ENCODE results near the gene GRM6.

The GRM6 gene

GRCh38 chr5:178994580-178995340, at the start of gene GRM6:
TSS of gene GRM6 (minus strand) at chr5:178995320. CDS start at chr5:178994944, 376 bp downstream.
- H3K27ac Mint-ChIP-seq = no peak within 1 kb of the TSS
- peaks cover 50% of the 10 kb centered on the region for H3K27me3 Mint-ChIP-seq
- no peak for DNase-seq
- H3K36me3 Mint-ChIP-seq (ENCODE audit: low read depth) = no peaks in the 10 kb centered on the region
- peaks cover 5% of the 10 kb centered on the region for H3K9me3 Mint-ChIP-seq
- no peak within 1 kb of the TSS for H3K4me3 Mint-ChIP-seq
- H3K4me1 Mint-ChIP-seq (ENCODE audit: low read depth) = peaks cover 2% of the 10 kb centered on the region

- H3K4me3 Mint-ChIP-seq = no peak overlapping the region
- peaks cover 7% of the 10 kb centered on the region for H3K27me3 Mint-ChIP-seq
- no peak overlapping the region for H3K27ac Mint-ChIP-seq
- H3K4me1 Mint-ChIP-seq (ENCODE audit: low read depth) = no peaks in the 10 kb centered on the region
- no peak for DNase-seq
- peaks cover 62% of the 10 kb centered on the region for H3K9me3 Mint-ChIP-seq
- H3K36me3 Mint-ChIP-seq (ENCODE audit: low read depth) = no peaks in the 10 kb centered on the region
Measured at GRCh38 chr5:179044765-179045164, 49.6 kb upstream of the GRM6 start.

GRCh38 chr5:179033004-179033580, 38.0 kb upstream of the GRM6 start:
- Mint-ChIP-seq H3K36me3 (ENCODE audit: low read depth) (peaks cover 81% of the 10 kb centered on the region), H3K4me3 (no peak overlapping the region), H3K9me3 (peaks cover 81% of the 10 kb centered on the region), H3K27ac (no peak overlapping the region), H3K4me1 (ENCODE audit: low read depth) (no peaks in the 10 kb centered on the region), H3K27me3 (no peaks in the 10 kb centered on the region)
- no peak for DNase-seq

- Mint-ChIP-seq H3K27ac (peak within 1 kb of the TSS; percentile 90), H3K4me1 (ENCODE audit: low read depth) (peaks cover 15% of the 10 kb centered on the region), H3K27me3 (no peaks in the 10 kb centered on the region), H3K4me3 (peak within 1 kb of the TSS; percentile 88), H3K36me3 (ENCODE audit: low read depth) (peaks cover 52% of the 10 kb centered on the region), H3K9me3 (peaks cover 28% of the 10 kb centered on the region)
- DNase-seq = peak; percentile 94
Measured at GRCh38 chr5:179023528-179024189, 28.5 kb upstream of the GRM6 start, which contains the start of gene ZNF879. TSS of gene ZNF879 (plus strand) at chr5:179023804. CDS start at chr5:179025005, 1,201 bp downstream.

- Mint-ChIP-seq H3K27ac (no peak overlapping the region), H3K4me3 (no peak overlapping the region), H3K36me3 (ENCODE audit: low read depth) (no peaks in the 10 kb centered on the region), H3K9me3 (peaks cover 45% of the 10 kb centered on the region), H3K4me1 (ENCODE audit: low read depth) (no peaks in the 10 kb centered on the region), H3K27me3 (peaks cover 8% of the 10 kb centered on the region)
- DNase-seq = no peak
Measured at GRCh38 chr5:179008667-179009066, 13.5 kb upstream of the GRM6 start.

GRCh38 chr5:179006564-179006963, 11.4 kb upstream of the GRM6 start:
- Mint-ChIP-seq H3K27me3 (peaks cover 16% of the 10 kb centered on the region), H3K4me1 (ENCODE audit: low read depth) (no peaks in the 10 kb centered on the region), H3K36me3 (ENCODE audit: low read depth) (no peaks in the 10 kb centered on the region), H3K9me3 (peaks cover 41% of the 10 kb centered on the region), H3K4me3 (no peak overlapping the region), H3K27ac (no peak overlapping the region)
- DNase-seq = no peak

GRCh38 chr5:178998441-178998840, 3.3 kb upstream of the GRM6 start:
- Mint-ChIP-seq H3K27ac (no peak overlapping the region), H3K4me3 (no peak overlapping the region), H3K4me1 (ENCODE audit: low read depth) (peaks cover 2% of the 10 kb centered on the region), H3K36me3 (ENCODE audit: low read depth) (no peaks in the 10 kb centered on the region), H3K9me3 (peaks cover 8% of the 10 kb centered on the region), H3K27me3 (peaks cover 51% of the 10 kb centered on the region)
- no peak for DNase-seq

GRCh38 chr5:178997191-178997590, 2.1 kb upstream of the GRM6 start:
- H3K9me3 Mint-ChIP-seq = peaks cover 3% of the 10 kb centered on the region
- no peak for DNase-seq
- peaks cover 2% of the 10 kb centered on the region for H3K4me1 Mint-ChIP-seq (ENCODE audit: low read depth)
- no peak overlapping the region for H3K4me3 Mint-ChIP-seq
- H3K27ac Mint-ChIP-seq = no peak overlapping the region
- H3K27me3 Mint-ChIP-seq = peaks cover 54% of the 10 kb centered on the region
- H3K36me3 Mint-ChIP-seq (ENCODE audit: low read depth) = no peaks in the 10 kb centered on the region

- peaks cover 2% of the 10 kb centered on the region for H3K9me3 Mint-ChIP-seq
Measured at GRCh38 chr5:178996156-178996555, 1.0 kb upstream of the GRM6 start.

GRCh38 chr5:178995341-178995690, 196 bp upstream of the GRM6 start:
- H3K4me3 Mint-ChIP-seq = no peak overlapping the region
- peaks cover 2% of the 10 kb centered on the region for H3K9me3 Mint-ChIP-seq
- H3K27me3 Mint-ChIP-seq = peaks cover 54% of the 10 kb centered on the region
- no peak overlapping the region for H3K27ac Mint-ChIP-seq
- no peaks in the 10 kb centered on the region for H3K36me3 Mint-ChIP-seq (ENCODE audit: low read depth)
- no peak for DNase-seq
- H3K4me1 Mint-ChIP-seq (ENCODE audit: low read depth) = peaks cover 2% of the 10 kb centered on the region

More at GRCh38 chr5:178996156-178996555, 1.0 kb upstream of the GRM6 start:
- H3K36me3 Mint-ChIP-seq (ENCODE audit: low read depth) = no peaks in the 10 kb centered on the region
- peaks cover 2% of the 10 kb centered on the region for H3K4me1 Mint-ChIP-seq (ENCODE audit: low read depth)
- H3K4me3 Mint-ChIP-seq = no peak overlapping the region
- peaks cover 57% of the 10 kb centered on the region for H3K27me3 Mint-ChIP-seq
- DNase-seq = no peak
- no peak overlapping the region for H3K27ac Mint-ChIP-seq

- no peak for DNase-seq
- Mint-ChIP-seq H3K4me3 (no peak overlapping the region), H3K27ac (no peak overlapping the region), H3K36me3 (ENCODE audit: low read depth) (no peaks in the 10 kb centered on the region), H3K27me3 (peaks cover 50% of the 10 kb centered on the region), H3K9me3 (peaks cover 5% of the 10 kb centered on the region), H3K4me1 (ENCODE audit: low read depth) (peaks cover 2% of the 10 kb centered on the region)
Measured at GRCh38 chr5:178993955-178994579, 1.1 kb downstream of the GRM6 start.

- Mint-ChIP-seq H3K27me3 (peaks cover 48% of the 10 kb centered on the region), H3K9me3 (peaks cover 3% of the 10 kb centered on the region), H3K27ac (no peak overlapping the region), H3K36me3 (ENCODE audit: low read depth) (no peaks in the 10 kb centered on the region), H3K4me1 (ENCODE audit: low read depth) (peaks cover 2% of the 10 kb centered on the region), H3K4me3 (no peak overlapping the region)
- DNase-seq = no peak
Measured at GRCh38 chr5:178993236-178993765, 1.8 kb downstream of the GRM6 start.

- peaks cover 2% of the 10 kb centered on the region for H3K4me1 Mint-ChIP-seq (ENCODE audit: low read depth)
Measured at GRCh38 chr5:178992291-178992895, 2.7 kb downstream of the GRM6 start.

More at GRCh38 chr5:178992291-178992895, 2.7 kb downstream of the GRM6 start:
- H3K9me3 Mint-ChIP-seq = peaks cover 6% of the 10 kb centered on the region
- peaks cover 48% of the 10 kb centered on the region for H3K27me3 Mint-ChIP-seq
- DNase-seq = no peak
- no peak overlapping the region for H3K27ac Mint-ChIP-seq
- H3K36me3 Mint-ChIP-seq (ENCODE audit: low read depth) = no peaks in the 10 kb centered on the region
- no peak overlapping the region for H3K4me3 Mint-ChIP-seq

Data from activated T-cell treated with anti-CD3 and anti-CD28 coated beads, Interleukin-2, amount 50 U/mL, for 24 hours (primary cell).